Osteocyte (in vitro differentiated cells): Measurements from ENCODE around the gene ITGA7. TPM values are rescaled to one million over a fixed set of nuclear protein-coding genes. Genes with fewer than 3 reads are reported as not detected.

Source experiments
- DNase-seq: peaks from one replicate; pipeline ENCODE4 v3.0.0; 2021; ENCODE audit warnings: mixed read lengths; ENCODE audit not compliant: unreplicated experiment; ENCODE audit errors: extremely low spot score
- H3K27ac Mint-ChIP-seq: one replicate; pipeline ENCODE4 v1.8.0; 2021; ENCODE audit warnings: mild to moderate bottlenecking, mixed read lengths; ENCODE audit not compliant: unreplicated experiment
- H3K27me3 Mint-ChIP-seq: one replicate; pipeline ENCODE4 v1.8.0; 2021; ENCODE audit warnings: mixed read lengths; ENCODE audit not compliant: unreplicated experiment
- H3K36me3 Mint-ChIP-seq: one replicate; pipeline ENCODE4 v1.8.0; 2021; ENCODE audit warnings: mixed read lengths; ENCODE audit not compliant: unreplicated experiment
- H3K4me1 Mint-ChIP-seq: one replicate; pipeline ENCODE4 v1.8.0; 2021; ENCODE audit warnings: mixed read lengths; ENCODE audit not compliant: unreplicated experiment
- H3K4me3 Mint-ChIP-seq: one replicate; pipeline ENCODE4 v1.8.0; 2021; ENCODE audit warnings: mild to moderate bottlenecking, moderate library complexity, mixed read lengths; ENCODE audit not compliant: unreplicated experiment
- H3K9me3 Mint-ChIP-seq: one replicate; pipeline ENCODE4 v1.8.0; 2021; ENCODE audit warnings: mixed read lengths; ENCODE audit not compliant: unreplicated experiment
- CTCF ChIP-seq: fragments of 200-600 bp; sonication (generic); IDR thresholded peaks from 2 replicates; pipeline ENCODE4 v1.5.0; 2021; ENCODE audit warnings: antibody characterized with exemption, mild to moderate bottlenecking, moderate library complexity
- total RNA-seq: library from RNA; stranded (reverse); gene quantifications from 2 replicates; pipeline ENCODE4 v1.2.1, GENCODE V29; 2021

Gene ITGA7
- total RNA-seq, 1 donor from 2014 or later, result 5.7 TPM

- H3K4me1 Mint-ChIP-seq, result peaks cover 36% of the 10 kb centered on the region
- peak within 1 kb of the TSS; percentile 85 for H3K4me3 Mint-ChIP-seq
- no peak for TF ChIP-seq CTCF
- no peaks in the 10 kb centered on the region for H3K9me3 Mint-ChIP-seq
- DNase-seq, result peak; percentile 89
- H3K27ac Mint-ChIP-seq, result peak within 1 kb of the TSS; percentile 92
- H3K27me3 Mint-ChIP-seq, result no peaks in the 10 kb centered on the region
- no peaks in the 10 kb centered on the region for H3K36me3 Mint-ChIP-seq
These were observed 35.2 kb upstream of the ITGA7 start, which contains the start of gene GDF11 for GRCh38 chr12:55742719-55743405. Gene GDF11 (plus strand): TSS chr12:55743122. CDS start chr12:55743317, 195 bp downstream.

GRCh38 chr12:55741931-55742680 is 34.4 kb upstream of the ITGA7 start:
- no peaks in the 10 kb centered on the region for H3K27me3 Mint-ChIP-seq
- no peak for DNase-seq
- H3K4me3 Mint-ChIP-seq, result peak overlapping the region; percentile 76
- TF ChIP-seq CTCF, result no peak
- H3K9me3 Mint-ChIP-seq, result no peaks in the 10 kb centered on the region
- no peaks in the 10 kb centered on the region for H3K36me3 Mint-ChIP-seq
- H3K27ac Mint-ChIP-seq, result peak overlapping the region; percentile 92
- peaks cover 44% of the 10 kb centered on the region for H3K4me1 Mint-ChIP-seq

GRCh38 chr12:55739025-55739378 is 31.3 kb upstream of the ITGA7 start:
- TF ChIP-seq CTCF, result no peak
- peak overlapping the region; percentile 35 for H3K27ac Mint-ChIP-seq
- H3K9me3 Mint-ChIP-seq, result no peaks in the 10 kb centered on the region
- H3K4me3 Mint-ChIP-seq, result no peak overlapping the region
- no peak for DNase-seq
- H3K36me3 Mint-ChIP-seq, result no peaks in the 10 kb centered on the region
- no peaks in the 10 kb centered on the region for H3K27me3 Mint-ChIP-seq
- H3K4me1 Mint-ChIP-seq, result peaks cover 24% of the 10 kb centered on the region

- Mint-ChIP-seq H3K27me3 (no peaks in the 10 kb centered on the region), H3K36me3 (no peaks in the 10 kb centered on the region), H3K4me3 (peak overlapping the region; percentile 82), H3K4me1 (peaks cover 22% of the 10 kb centered on the region), H3K27ac (peak overlapping the region; percentile 92), H3K9me3 (no peaks in the 10 kb centered on the region)
- peak; percentile 86 for TF ChIP-seq CTCF
- peak; percentile 89 for DNase-seq
These were observed 30.7 kb upstream of the ITGA7 start for GRCh38 chr12:55738123-55739024.
